Measurements from ENCODE around the gene TSTD2.
A peak's percentile ranks its signal among the peaks of the same experiment; 100 is the strongest.
"Not testable (repeated sequence)": the region's sequence is repeated elsewhere in the genome, so short reads cannot be mapped to it uniquely, and the experiment has no call there.

TSTD2 gene

DNA sequence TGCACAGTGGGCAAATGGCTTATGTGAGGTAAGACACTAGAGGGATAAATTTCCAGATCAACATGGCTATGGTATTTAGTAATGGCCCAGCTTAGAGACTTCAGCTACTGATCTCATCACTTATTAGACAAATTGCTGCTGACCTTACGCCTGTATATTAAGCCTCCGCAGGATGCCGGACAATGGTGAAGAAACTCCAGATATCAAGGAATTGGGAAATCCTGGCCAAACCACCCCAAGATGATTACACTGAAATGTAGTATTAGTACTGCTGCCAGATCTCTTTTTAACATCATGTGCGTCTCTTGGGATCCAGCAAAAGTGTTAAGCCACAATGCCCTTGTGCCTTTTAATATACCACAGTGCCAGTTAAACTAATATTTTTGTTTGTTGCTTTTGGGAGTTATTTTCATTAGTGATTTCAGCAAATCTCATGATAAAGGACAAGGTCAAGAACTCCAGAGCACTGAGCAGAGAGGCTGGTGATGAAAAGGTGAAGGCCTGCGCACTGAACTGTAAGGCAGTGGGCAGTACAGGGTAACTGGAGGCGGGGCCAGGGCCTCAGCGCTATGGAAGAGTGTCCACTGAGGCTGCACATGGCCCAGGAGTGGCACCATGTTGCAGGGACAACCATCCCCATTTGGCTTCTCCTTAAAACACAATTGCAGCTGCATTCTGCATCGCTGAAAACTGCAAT, 32.5 kb downstream of the TSTD2 start:
- FAIRE-seq (no peak), DNase-seq (ENCODE audit: insufficient read length) (no peak)
- no peak for TF ChIP-seq POLR2A (IDR thresholded peaks at IDR 0.05; ENCODE audit: low read depth, low read length)
- no peak for TF ChIP-seq TAF1 (IDR thresholded peaks at IDR 0.05; ENCODE audit: borderline replicate concordance, low read depth, low read length)
- TF ChIP-seq POLR2AphosphoS5 (IDR thresholded peaks at IDR 0.05; ENCODE audit: low read depth, low read length) = no peak

DNA sequence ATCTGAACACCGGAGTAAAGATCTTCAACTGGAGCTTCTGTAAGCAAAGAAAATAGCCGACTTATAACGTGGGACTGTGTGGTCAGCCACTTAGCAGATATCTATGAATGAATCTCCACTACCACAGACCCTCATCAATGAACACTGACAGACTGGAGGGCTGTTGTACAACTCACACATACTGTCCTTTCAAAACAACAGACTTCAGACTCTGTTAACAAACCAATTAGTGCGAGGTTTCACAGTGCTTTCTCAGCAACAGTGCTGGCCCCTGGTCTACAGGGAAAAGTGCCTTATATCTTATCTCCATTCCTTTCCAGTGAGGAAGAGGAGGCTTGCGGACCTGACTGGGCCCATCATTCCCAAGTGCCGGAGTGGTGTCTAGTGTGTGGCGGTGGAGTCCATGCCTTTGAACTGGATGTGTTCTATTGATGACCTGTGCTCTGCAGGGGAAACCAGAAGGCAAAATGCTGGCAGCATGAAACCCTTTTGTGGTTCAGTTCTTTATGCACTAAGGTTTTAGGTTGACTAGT, 33.8 kb downstream of the TSTD2 start:
- DNase-seq (ENCODE audit: insufficient read length) = no peak
- FAIRE-seq = no peak

DNA sequence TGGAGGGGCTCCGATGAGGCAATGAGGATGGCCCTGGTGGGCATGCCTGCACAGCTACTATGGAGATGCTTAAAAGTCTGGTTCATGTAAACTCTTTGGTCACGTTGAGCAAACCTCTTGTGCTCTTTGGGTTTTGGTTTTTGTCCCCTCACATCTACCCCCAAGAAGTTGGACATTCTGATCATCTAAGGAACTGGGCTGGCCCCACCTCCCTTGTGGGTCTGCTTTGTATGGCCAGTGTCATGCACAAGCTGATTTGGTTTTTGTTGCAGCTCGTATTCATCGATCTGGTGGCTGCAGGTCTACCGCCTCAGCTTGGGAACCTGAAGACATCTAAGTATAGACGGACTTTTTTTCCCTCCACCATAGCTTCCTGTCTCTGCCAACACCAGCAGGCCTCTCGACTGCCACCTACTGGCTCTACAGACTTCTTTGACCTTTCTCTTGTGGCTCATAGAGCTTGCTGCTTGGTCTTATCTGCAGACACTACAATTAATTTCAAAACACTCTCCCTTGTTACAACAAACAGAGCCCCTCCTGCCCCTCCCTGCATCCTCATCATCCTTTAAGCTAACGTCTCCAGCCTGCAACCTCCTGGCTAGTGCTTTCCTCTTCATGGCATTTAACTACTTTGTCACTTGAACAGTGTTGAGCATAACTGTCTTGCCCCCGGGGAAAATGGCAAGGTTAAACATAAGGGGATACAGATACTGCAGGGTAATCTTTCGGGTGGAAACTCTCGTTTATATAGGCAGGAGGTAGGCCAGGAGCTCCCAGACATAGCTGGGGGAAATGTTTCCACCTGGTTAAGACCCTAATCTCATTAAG, 34.5 kb downstream of the TSTD2 start:
- TF ChIP-seq POLR2A (IDR thresholded peaks at IDR 0.05; ENCODE audit: low read depth, low read length) (peak; percentile 30; the same call in 1 of the 2 replicates), POLR2AphosphoS5 (IDR thresholded peaks at IDR 0.05; ENCODE audit: low read depth, low read length) (no peak)
- DNase-seq (ENCODE audit: insufficient read length) (peak; percentile 40), FAIRE-seq (peak; percentile 90)

More for the DNA sequence above, 33.8 kb downstream of the TSTD2 start:
- no peak for TF ChIP-seq POLR2A (IDR thresholded peaks at IDR 0.05; ENCODE audit: low read depth, low read length)
- no peak for TF ChIP-seq TAF1 (IDR thresholded peaks at IDR 0.05; ENCODE audit: borderline replicate concordance, low read depth, low read length)
- TF ChIP-seq POLR2AphosphoS5 (IDR thresholded peaks at IDR 0.05; ENCODE audit: low read depth, low read length) = no peak

DNA sequence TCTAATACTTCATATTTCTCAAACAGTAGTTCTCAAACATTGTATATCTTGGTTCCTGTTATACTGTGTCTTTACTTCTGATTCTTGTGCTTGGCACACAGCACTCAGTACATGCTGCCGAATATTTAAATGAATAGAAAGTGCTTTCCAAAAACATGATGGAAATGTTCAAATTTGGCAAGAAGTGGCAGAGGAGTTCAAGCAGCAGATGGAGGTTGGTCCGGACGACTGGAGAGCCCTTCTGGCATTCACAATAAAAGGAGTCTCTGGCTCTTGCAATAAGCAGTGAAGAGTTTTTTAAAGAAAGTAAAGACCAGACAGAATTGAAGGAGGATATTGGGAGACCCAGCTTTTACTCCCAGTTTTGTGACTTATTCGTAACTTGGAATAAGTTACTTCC, 36.3 kb downstream of the TSTD2 start:
- DNase-seq (ENCODE audit: insufficient read length) (no peak), FAIRE-seq (no peak)
- TF ChIP-seq POLR2A (IDR thresholded peaks at IDR 0.05; ENCODE audit: low read depth, low read length) (no peak), TAF1 (IDR thresholded peaks at IDR 0.05; ENCODE audit: borderline replicate concordance, low read depth, low read length) (no peak), POLR2AphosphoS5 (IDR thresholded peaks at IDR 0.05; ENCODE audit: low read depth, low read length) (no peak)

DNA sequence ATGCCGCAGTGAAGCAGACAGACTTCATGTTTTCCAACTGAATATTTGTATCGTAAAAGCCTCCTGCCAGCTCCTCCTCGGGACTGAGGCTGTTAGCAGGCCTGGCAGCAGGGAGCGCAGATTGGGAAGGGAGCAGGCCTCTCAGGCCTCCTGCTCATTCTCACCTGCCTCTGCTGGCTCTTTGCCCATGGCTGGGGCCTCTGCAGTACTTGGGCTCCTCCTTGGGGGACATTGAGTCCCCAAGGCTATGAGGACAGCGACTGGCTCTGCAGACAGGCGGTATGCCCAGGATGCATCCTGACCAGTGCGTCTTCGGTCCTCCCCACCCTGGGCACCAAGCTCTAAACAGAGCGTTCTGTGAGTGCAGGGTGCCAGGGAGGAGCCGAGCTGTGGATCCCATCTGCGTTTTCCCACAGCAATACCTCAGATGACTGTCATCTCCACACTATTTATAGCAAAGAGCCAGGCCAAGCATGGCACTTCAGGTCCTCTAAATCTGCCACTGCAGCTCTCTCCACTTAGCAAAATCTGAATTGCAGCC, 38.7 kb downstream of the TSTD2 start:
- FAIRE-seq (no peak), DNase-seq (ENCODE audit: insufficient read length) (no peak)
- TF ChIP-seq TAF1 (IDR thresholded peaks at IDR 0.05; ENCODE audit: borderline replicate concordance, low read depth, low read length) (no peak), POLR2A (IDR thresholded peaks at IDR 0.05; ENCODE audit: low read depth, low read length) (no peak), POLR2AphosphoS5 (IDR thresholded peaks at IDR 0.05; ENCODE audit: low read depth, low read length) (no peak)

DNA sequence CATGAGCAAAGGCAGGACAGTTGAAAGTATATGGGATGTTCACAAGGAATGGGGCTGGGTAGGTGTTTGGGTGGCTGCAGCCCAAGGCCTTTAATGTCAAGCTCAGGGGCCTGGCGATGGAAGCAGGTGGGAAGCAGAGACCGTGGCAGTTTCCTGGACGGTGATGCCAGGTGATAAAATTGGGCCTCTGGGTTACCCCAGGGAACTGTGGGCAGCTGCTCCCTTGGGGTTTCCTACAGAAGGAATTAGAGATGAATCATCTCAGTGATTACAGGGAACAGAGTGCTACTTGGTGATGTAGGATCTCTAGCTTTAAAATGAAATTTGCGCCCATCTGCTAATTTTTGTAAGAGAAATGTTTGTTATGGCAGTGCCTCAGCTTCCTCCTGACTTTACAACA, 39.2 kb downstream of the TSTD2 start:
- TF ChIP-seq POLR2AphosphoS5 (IDR thresholded peaks at IDR 0.05; ENCODE audit: low read depth, low read length) = no peak
- no peak for TF ChIP-seq POLR2A (IDR thresholded peaks at IDR 0.05; ENCODE audit: low read depth, low read length)
- no peak for TF ChIP-seq TAF1 (IDR thresholded peaks at IDR 0.05; ENCODE audit: borderline replicate concordance, low read depth, low read length)
- no peak for FAIRE-seq
- no peak for DNase-seq (ENCODE audit: insufficient read length)

DNA sequence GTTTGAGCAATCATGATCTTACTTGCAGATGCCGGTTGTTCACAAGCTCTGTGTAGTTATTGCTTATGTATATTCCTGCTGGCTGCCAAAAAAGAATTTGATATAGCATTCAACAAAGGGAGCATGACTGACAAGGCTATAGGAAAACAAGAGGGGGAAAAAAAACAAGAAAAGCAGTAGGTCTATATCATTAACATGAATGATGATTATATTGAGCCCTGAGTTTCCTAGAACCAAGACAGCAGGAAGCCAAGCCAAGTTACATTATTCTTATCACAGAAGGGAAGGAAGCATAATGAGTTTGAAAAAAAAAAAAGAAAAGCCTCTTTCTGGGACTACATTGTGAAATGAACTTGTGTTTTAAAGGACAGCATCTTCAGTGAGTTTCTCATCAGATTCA, 41.0 kb downstream of the TSTD2 start:
- FAIRE-seq = no peak
- TF ChIP-seq POLR2AphosphoS5 (IDR thresholded peaks at IDR 0.05; ENCODE audit: low read depth, low read length) (no peak), TAF1 (IDR thresholded peaks at IDR 0.05; ENCODE audit: borderline replicate concordance, low read depth, low read length) (no peak)
- DNase-seq (ENCODE audit: insufficient read length) = no peak

DNA sequence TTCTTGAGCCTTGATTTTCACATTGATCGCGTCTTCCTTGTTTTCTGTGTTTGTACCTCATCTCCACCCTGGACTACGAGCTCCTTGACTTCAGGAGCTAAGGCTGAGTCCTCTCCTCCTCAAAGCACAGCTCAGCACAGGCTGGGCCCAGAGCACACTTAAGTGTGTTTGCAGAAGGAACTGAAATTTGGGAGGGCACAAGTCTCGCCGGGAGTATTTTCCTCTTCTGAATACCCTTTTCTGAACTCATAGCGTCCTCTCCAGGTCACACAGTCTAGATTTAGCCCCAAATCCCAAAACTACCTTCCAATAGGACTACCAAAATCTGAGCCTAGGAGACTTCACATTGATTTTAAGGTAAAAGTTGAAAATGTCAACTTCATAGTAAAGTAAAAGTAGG, 41.6 kb downstream of the TSTD2 start:
- DNase-seq (ENCODE audit: insufficient read length) = no peak
- TF ChIP-seq POLR2A (IDR thresholded peaks at IDR 0.05; ENCODE audit: low read depth, low read length) (no peak), TAF1 (IDR thresholded peaks at IDR 0.05; ENCODE audit: borderline replicate concordance, low read depth, low read length) (no peak), POLR2AphosphoS5 (IDR thresholded peaks at IDR 0.05; ENCODE audit: low read depth, low read length) (no peak)
- FAIRE-seq = no peak

DNA sequence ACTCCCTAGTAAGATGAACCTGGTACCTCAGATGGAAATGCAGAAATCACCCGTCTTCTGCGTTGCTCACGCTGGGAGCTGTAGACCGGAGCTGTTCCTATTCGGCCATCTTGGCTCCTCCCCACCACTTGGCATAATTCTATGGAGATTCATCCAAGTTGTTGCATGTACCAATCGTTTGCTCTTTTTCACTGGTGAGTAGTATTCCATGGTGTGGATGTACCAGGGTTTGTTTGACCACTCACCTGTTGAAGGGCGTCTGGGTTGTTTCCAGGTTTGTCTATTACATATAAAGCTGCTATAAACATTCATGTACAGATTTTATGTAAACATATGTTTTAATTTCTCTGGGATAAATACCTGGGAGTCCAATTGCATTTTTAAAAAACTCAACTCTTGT, 46.3 kb downstream of the TSTD2 start:
- FAIRE-seq; DNase-seq (ENCODE audit: insufficient read length): not testable (repeated sequence)

DNA sequence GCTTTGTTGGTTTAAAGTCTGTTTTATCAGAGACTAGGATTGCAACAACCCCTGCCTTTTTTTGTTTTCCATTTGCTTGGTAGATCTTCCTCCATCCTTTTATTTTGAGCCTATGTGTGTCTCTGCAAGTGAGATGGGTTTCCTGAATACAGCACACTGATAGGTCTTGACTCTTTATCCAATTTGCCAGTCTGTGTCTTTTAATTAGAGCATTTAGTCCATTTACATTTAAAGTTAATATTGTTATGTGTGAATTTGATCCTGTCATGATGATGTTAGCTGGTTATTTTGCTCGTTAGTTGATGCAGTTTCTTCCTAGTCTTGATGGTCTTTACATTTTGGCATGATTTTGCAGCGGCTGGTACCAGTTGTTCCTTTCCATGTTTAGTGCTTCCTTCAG, 48.4 kb downstream of the TSTD2 start:
- DNase-seq (ENCODE audit: insufficient read length); FAIRE-seq: not testable (repeated sequence)

DNA sequence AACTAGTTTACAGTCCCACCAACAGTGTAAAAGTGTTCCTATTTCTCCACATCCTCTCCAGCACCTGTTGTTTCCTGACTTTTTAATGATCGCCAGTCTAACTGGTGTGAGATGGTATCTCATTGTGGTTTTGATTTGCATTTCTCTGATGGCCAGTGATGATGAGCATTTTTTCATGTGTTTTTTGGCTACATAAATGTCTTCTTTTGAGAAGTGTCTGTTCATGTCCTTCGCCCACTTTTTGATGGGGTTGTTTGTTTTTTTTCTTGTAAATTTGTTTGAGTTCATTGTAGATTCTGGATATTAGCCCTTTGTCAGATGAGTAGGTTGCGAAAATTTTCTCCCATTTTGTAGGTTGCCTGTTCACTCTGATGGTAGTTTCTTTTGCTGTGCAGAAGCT, 51.6 kb downstream of the TSTD2 start:
- not testable (repeated sequence) for DNase-seq (ENCODE audit: insufficient read length); FAIRE-seq

DNA sequence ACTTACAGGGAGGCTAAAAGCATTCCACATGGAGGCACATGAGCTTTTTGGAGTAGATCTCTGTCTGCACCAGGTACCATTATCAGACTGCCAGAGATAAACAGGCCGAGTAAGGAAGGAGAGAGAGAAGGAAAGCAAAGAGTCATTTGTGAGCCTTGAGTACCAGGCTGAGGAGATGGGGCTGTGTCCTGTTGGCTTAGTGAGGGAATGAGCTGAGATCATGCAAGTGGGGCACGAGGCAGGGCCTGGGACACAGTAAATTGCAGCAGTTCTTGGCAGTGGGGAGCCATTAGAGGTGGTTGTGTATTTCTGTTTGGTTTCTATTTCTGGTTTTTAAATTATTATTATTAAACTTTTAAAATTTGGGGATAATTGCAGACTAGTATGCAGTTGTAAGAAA, 53.3 kb downstream of the TSTD2 start:
- FAIRE-seq = no peak
- no peak for DNase-seq (ENCODE audit: insufficient read length)
- TF ChIP-seq POLR2A (IDR thresholded peaks at IDR 0.05; ENCODE audit: low read depth, low read length) (no peak), POLR2AphosphoS5 (IDR thresholded peaks at IDR 0.05; ENCODE audit: low read depth, low read length) (no peak), TAF1 (IDR thresholded peaks at IDR 0.05; ENCODE audit: borderline replicate concordance, low read depth, low read length) (no peak)
